NCI-H187 (cell line): ENCODE data around the gene CASS4.
"Not testable (repeated sequence)": the region's sequence is repeated elsewhere in the genome, so short reads cannot be mapped to it uniquely, and the experiment has no call there.

Experiments
- DNase-seq, 2 experiments: peaks; one replicate each; lab custom pipeline; 2025; lab: John Stamatoyannopoulos, UW

The CASS4 gene, protein sequence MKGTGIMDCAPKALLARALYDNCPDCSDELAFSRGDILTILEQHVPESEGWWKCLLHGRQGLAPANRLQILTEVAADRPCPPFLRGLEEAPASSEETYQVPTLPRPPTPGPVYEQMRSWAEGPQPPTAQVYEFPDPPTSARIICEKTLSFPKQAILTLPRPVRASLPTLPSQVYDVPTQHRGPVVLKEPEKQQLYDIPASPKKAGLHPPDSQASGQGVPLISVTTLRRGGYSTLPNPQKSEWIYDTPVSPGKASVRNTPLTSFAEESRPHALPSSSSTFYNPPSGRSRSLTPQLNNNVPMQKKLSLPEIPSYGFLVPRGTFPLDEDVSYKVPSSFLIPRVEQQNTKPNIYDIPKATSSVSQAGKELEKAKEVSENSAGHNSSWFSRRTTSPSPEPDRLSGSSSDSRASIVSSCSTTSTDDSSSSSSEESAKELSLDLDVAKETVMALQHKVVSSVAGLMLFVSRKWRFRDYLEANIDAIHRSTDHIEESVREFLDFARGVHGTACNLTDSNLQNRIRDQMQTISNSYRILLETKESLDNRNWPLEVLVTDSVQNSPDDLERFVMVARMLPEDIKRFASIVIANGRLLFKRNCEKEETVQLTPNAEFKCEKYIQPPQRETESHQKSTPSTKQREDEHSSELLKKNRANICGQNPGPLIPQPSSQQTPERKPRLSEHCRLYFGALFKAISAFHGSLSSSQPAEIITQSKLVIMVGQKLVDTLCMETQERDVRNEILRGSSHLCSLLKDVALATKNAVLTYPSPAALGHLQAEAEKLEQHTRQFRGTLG

DNA sequence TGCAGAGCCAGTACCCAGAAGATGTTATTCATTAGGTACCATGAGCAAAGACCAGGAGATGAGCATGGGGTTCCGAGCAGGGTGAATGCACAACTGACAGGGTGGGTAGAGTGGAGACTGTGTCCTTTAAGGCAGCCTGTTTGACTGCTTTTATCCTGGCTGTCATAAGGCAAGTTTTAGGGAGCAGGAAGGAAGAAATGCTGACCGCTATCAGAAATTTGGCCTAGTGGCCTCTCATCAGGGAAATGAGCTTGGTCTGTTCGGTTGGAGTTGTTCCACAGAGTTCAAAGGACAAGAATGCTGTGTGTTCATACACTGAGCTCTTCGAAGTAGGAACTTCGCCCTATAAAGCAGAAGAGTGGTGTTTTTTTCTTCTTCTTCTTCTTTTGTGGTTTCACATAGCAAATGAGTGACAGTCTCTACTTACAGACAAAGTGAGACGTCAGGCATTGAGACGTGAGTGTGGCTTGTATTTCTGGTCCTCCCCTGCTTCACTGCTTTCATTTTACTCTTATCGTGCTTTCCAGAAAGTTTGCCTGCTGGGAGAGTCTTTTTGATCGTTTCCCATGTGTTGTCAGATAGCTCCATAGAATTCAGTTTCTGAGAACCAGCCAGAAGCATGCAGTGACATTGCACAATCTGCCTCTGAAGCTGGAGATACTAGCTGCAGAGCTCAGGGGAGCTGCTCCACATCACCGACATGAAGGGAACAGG, at the start of gene CASS4:
Gene CASS4 (plus strand): TSS at position 502 of the 714 bp plus-strand sequence. CDS start 199 bp downstream, at position 701.
- no peak for DNase-seq

DNA sequence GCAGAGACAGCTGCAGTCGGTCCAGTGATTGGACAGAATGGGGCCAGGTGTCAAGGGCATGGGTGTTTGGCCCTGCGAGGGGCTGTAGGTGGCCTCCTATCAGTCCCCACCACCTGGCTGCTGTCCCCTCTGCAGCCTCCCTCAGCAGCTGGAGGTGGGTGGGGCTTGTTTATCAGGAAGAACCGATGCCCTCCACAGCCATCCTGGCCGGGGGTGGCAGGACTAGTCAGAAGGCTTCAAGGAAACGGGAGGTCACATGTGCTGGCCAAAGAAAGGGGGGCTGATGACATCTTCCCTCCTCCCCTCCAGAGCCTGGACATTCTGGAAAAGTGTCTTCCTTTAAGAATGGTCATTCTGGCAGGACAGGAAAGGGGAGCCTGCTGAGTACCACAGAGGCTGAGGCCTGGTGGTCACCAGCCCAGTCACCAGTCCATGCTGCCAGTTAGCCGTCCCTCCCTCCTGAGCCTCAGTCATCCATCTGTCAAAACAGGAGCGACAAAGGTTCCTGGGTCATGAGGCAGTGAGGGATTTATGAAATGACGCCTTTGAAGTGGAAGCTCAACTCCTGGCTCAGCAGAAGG, 49.1 kb upstream of the CASS4 start:
- no peak for DNase-seq

DNA sequence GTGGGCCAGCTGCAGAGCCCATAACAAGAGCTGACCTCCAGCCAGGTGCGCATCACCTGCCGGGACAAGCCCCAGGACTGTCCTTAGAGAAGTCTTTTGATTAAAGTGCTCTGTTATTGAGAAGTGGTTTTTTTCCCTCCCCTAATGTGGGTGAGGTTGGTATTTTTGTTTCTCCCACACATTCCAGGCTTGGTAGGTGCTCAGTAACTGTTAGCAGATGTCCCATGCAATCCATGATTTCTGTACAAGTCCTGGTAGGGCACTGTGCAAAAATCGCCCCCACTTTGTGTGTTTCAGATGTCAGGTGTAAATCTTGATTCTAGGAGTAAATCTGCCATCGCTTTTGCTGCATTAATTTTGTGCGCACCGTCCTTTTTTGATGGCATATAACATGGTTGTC, 48.6 kb upstream of the CASS4 start:
- DNase-seq, result no peak

DNA sequence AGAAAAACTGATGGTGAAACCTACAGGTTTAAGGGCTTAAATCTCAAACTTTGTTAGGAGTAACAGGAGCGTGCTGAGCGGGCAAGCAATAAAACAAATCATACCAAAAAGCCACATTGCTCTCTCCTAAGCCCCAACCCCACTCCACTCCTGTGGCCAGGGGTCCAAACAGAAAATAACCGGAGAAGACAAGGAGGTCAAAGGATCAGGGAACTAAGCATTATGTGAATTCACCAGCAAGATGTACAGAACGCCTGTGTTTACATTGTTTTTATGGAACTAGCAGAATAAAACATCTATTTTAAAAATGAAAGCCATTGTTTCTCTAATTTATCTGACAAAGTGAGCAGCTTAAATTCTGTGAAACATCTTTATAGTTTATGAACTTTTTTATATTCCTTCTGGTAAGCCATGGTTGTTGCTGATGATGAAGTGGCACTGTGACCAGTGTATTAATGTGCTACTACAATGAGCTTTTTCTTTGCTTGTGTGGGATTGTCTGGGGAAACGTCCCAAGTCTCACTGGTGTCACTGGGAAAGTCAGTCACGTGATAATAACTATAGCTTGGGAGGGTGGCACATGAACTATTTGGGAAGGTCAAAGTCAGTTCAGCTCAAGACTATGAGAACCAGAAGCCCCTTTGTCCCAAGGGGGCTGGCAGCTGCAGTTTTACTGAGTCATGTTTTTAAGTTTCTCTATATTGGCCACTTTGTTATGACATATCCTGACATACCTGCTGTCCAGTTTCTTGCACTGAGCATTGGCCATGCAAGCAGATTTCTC, 43.5 kb upstream of the CASS4 start:
- DNase-seq, result no peak

DNA sequence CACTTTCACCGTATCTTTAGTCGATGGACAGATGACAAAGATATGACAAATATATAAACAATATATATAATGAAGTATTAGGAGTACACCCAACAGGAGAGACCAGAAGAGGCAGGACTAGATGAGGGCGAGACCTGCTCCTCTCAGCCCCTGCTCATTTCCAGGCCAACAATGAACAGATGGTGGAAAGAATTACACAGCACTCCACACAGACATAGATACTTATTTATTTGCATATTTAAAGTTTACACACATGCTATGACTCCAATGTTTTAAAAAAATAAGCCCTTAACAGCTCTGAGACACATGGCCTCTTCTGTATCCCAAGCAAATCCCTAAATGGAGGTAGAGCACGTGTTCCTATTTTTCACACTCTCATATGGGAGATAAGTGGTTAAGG, 42.9 kb upstream of the CASS4 start:
- no peak for DNase-seq

DNA sequence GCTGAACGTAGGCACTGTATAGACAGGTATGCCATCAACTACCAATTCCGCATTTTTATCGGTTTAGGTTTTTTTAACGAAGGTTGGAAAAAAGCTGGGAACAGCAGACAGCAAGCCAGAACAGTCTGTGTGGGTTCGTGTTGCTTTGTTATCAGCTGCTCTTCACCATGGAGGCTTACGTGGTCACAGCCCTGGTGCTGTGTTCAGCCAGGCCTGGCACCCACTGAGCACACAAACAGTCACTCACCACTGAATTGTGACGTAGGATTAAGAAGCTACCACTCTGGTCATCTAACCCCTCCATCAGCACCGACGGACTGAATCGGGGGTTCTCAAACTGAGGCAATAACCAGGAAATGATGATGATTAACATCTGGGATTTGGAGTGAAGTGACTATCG, 40.1 kb upstream of the CASS4 start:
- DNase-seq, result no peak

DNA sequence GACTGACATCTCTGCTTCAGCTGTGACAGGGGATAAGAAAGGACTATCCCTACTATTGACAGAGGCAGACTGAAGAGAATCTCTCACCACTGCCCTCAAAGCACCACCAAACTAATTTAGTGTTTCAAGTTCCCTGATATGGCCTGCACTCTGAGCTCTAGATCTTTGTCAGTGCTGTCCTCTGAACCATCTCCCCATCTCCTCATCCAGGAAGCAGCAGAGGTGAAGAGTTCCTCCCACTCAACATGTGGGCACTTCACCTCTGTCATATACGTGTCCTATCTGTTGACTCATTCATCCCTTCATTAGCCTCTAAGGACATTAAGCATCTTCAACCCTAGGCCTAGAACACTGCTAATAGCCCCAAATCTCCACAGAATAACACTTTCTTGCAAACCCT, 39.2 kb upstream of the CASS4 start:
- no peak for DNase-seq

DNA sequence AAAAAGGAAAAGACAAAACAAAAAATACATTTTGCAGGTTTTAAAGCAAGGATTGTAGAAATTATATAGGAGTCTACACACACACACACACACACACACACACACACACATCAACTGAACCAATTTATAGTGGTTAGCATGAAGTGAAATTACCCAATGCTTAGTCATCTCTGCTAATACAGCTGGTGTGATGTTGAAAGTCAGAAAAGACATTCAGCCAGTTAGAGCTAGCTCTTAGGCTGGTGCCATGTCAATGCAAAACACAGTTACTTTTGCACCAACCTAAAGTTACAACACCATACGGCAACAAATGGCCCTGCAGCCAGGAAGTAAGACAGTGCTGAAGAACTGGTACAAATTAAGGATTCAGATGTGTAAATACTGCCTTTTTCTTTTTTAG, 38.1 kb upstream of the CASS4 start:
- DNase-seq, result no peak

DNA sequence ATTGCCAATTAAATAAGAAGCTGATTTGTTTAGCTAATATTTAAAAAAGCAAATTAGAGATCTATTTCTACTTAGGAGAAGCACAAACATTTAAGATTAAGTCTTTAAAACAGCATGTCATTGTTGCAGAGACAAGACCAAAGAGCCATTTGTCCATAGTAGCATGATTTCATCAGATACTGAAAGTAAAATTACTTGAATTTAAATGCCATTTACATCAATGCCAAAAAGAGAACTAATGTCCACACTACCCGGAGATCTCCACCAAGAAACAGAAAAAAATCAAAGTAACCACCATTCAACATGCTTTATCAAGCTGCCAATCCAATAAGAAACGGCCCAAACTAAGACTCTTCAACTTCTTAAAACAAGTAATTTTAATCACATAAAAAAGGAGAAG, 35.7 kb upstream of the CASS4 start:
- no peak for DNase-seq

DNA sequence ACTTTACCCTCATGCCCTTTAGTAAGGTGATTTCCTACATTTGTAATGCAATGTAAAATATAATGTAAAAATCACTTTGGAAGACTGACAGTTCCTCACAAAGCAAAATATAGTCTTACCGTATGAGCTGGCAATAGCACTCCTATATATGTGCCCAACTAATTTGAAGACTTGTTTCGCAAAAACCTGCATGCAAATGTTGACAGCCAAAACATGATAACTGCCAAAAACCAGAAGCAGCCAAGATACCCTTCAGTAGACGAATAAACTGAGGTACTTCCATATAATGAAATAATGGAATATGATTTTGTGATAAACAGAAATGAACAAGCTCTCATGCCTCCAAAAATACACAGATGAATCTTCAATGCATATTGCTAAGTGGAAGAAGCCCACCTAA, 33.7 kb upstream of the CASS4 start:
- no peak for DNase-seq

DNA sequence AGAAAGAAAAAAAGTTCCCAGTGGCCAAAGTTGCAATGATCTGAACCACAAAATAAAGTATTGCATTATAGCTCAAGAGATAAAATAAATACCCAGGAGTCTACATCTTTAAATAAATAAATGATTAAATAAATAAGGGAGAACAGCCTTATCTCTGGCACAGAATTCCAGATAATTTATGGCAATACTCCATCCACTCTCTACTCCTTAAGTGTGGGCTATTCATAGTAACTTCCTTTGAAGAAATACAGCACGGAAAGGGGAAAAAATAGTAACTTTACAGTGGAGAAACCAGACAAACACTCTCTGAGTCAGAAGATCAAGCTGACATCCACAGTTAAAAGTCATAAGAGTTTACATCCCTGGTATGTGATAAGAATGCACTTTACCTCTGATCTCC, 31.7 kb upstream of the CASS4 start:
- no peak for DNase-seq

DNA sequence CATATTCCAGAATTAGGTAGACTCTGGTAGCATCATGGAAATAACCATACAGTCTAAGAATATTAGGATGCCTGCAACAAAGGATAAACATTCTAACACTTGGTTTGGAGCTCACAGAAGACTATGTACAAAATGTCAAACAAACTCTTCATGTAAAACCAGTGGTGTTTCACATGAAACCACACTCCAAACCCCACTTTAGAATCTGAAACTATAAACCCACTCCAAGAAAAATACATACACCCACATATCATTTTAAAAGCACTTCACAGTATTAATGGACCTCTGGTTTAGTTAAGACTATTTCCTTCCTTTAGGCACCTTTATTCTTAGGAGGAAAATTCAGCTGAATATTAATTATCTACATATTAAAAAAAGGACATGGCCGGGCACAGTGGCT, 30.6 kb upstream of the CASS4 start:
- no peak for DNase-seq

DNA sequence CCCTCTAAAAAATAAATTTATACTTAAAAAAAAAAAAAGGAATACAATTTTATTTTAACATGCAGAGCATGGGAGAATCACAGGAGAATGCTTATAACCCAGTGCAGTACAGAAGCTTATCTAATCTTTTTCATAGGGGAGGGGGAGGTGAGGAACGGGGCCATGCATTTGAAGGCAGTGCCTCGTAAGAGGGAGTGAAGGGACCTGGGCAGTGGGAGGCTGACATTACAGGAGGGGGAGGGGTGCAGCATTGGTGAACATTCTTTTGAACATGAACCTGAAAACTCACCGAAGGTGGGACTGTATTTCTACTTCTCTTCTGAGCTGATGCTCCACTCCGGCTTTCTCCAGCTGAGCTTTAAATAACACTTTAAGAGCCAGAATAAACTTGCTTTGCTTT, 29.4 kb upstream of the CASS4 start:
- DNase-seq, result no peak

DNA sequence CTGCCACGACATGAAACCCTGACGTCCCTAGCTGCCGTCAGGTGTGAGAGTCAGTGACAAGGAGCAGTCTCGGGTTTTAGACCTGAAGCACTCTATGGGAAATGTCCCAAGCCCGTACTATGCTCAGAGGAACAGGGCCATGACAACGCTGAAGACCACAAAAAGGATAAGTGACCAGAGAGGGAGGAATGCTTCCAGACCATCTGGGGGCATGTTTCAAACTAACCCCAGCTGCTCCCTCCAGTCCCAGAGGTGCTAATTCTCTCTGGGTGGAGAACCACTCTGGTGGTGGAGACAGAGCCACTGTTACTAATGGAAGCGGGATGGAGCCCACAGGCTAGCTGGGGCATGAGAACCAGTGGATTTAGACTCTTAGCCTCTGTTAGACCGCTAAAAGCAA, 28.7 kb upstream of the CASS4 start:
- no peak for DNase-seq

DNA sequence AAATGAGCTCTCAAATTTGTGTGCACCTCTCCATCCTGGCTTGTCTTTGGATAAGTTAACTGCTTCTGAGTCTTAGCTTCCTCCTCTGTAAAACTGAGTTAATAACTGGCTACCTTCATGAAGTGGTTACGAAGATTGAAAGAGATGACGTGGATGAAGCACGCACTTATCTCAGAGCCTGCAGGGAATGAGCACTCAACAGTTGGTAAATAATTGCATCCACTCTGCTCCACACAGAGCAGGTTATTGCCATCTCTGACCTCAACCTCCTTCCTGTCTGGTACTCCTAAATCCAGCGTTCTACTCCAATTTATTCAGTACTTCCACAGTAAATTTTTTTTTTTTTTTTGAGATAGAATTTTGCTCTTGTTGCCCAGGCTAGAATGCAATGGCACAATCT, 26.9 kb upstream of the CASS4 start:
- no peak for DNase-seq

DNA sequence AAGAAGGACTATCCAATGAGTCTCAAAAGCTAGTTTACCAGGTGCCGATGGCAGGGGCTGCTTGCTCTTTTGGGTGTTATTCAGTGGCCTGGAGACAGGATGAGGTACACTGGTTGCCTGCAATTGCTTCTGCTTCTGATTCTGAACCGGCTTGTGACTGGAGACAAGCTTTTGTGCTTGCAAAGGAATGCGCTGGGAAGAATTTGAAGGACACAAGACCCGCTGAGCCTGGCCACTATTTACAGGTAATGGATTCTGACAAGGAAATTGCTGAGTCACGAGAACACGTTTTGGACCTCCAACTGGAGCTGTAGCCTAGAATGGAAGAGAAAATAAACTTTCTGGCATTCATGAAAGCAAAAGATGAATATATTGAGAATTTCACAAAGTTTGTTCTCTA, 25.8 kb upstream of the CASS4 start:
- no peak for DNase-seq

DNA sequence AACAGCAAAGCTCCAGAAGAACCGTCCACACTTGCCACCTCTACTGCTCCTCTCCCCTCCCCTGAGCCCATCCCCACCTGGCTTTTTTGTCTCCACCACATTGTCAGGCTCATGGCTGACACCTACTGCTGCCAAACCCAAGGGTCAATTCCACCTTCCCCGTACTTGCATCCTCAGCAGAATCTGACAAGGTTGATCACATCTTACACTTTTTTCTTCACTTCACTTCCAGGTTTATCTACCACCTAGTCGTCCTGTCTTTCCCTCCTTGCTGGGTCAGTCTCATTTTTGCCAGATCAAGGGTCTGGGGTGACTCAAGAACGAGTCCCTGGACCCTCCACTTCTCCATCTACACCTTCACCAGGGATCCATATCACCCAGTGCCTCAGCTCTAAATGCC, 23.2 kb upstream of the CASS4 start:
- DNase-seq, result no peak

DNA sequence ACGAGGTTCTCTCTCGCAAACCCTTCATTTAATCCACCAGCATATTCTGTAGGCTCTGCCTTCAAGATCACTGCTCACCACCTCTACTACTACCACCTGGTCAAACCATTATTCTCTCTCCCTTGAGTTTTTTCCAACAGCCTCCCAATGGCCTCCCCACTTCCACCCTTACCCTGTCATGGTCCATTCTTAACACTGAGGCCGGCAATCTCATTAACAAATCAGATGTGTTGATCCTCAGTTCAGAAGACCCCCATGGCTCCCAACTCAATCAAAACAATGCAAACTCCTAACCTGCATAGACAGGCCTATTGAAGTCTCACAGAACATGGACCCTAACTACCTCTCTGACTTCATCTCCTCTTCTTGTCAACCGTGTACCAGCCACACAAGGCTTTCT, 22.3 kb upstream of the CASS4 start:
- no peak for DNase-seq

DNA sequence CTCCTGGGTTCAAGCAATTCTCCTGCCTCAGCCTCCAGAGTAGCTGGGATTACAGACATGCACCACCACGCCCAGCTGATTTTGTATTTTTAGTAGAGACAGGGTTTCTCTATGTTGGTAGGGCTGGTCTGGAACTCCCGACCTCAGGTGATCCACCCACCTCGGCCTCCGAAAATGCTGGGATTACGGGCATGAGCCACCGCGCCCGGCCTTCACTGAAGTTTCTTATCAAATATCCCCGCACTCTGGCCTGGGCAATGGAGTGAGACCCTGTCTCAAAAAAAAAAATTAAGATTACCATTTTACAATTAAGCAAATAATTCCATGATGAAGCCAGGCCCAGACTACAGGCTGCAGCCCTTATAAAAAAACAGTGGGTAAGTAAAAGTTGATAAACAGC, 21.7 kb upstream of the CASS4 start:
- DNase-seq, result not testable (repeated sequence)

DNA sequence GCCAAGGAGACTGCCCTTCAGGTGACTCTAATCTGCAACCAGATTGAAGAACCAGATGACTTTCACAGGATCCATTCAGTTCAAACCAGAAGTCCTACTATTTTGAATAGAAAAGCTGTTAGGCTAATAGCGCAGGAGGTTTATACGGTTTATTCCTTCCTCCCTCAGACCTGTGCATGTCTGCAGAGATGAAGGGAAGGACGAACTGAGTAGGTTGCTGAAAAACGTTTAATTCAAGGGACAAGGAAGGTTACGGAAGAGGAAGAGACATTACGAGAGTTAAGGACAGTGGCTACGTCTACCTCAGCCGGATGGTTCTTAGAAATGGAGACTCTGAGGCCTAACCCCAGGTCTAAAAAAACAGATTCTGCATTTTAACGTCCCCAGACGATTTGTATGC, 21.0 kb upstream of the CASS4 start:
- no peak for DNase-seq

DNA sequence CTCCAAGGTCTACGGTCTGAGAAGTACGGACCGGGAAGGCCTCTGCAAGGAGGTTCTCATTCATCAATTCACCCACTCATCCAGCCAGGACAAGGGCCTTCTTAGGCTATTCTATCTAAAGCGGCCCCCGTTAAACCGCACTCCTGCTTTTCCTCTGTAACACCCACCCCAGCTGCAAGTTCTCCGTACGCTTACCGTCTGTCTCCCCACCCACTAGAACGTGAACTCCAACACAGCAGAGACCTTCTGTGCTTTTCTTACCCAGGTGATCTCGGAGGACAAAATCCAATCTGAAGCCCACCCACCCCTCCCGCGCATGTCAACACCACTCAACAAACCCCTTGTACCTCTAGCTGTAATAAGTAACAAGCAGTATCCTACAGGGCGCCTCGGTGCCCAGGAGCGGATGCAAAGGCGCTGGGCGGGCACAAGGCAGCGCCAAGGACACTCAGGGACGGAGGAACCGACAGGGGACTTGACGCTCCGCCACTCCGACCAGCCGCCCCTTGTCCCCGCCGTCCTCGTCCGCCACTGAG, 20.4 kb upstream of the CASS4 start:
- DNase-seq, result no peak
